CD4-positive, alpha-beta memory T cell (primary cell): ENCODE measurements around the gene AP1M1. TPM values are rescaled to one million over a fixed set of nuclear protein-coding genes. Genes with fewer than 3 reads are reported as not detected.

Source experiments
- CTCF ChIA-PET: fragments of 350-600 bp; sonication (Branson Sonifier 250); formaldehyde crosslinking; loops from one replicate; lab custom pipeline; 2021; ENCODE audit warnings: inconsistent platforms; ENCODE audit not compliant: partially characterized antibody; lab: Charles Lee
- POLR2A ChIA-PET: fragments of 350-600 bp; sonication (Branson Sonifier 250); formaldehyde crosslinking; loops from one replicate; lab custom pipeline; 2021; ENCODE audit not compliant: partially characterized antibody; lab: Charles Lee
- DNase-seq, 5 donors: peaks; one replicate each; pipeline versions ENCODE4 v3.0.0 to v3.0.0-alpha.2; 2020 to 2022; ENCODE audit warnings: mixed read lengths in 1 of 5
- H3K27ac ChIP-seq: one replicate; pipeline ENCODE4 v1.7.0; 2013; ENCODE audit warnings: low read depth, low read length
- H3K27me3 ChIP-seq: 2 replicates; pipeline ENCODE4 v1.7.0; 2013; ENCODE audit warnings: mild to moderate bottlenecking, low read length, moderate library complexity; ENCODE audit not compliant: insufficient read depth
- H3K36me3 ChIP-seq: 2 replicates; pipeline ENCODE4 v1.7.0; 2013; ENCODE audit warnings: mild to moderate bottlenecking, low read length, moderate library complexity; ENCODE audit not compliant: insufficient read depth
- H3K4me1 ChIP-seq: 2 replicates; pipeline ENCODE4 v1.7.0; 2013; ENCODE audit warnings: mild to moderate bottlenecking, low read length, moderate library complexity; ENCODE audit not compliant: insufficient read depth
- H3K4me3 ChIP-seq, 2 donors: one replicate each; pipeline ENCODE4 v1.7.0; 2013; ENCODE audit warnings: low read length in 2 of 2, mild to moderate bottlenecking in 1 of 2
- H3K9me3 ChIP-seq, 2 donors: one replicate each; pipeline ENCODE4 v1.7.0; 2013; ENCODE audit warnings: low read length in 2 of 2, control low read depth in 1 of 2; ENCODE audit not compliant: control insufficient read depth in 1 of 2
- H3K27ac Mint-ChIP-seq, 7 donors: one replicate each; pipeline ENCODE4 v1.8.0; 2020 to 2021; ENCODE audit warnings: mixed read lengths in 7 of 7, mild to moderate bottlenecking in 6 of 7, inconsistent platforms in 3 of 7, moderate library complexity in 3 of 7
- H3K27me3 Mint-ChIP-seq, 2 donors: one replicate each; pipeline ENCODE4 v1.8.0; 2020 to 2021; ENCODE audit warnings: mixed read lengths in 2 of 2
- H3K36me3 Mint-ChIP-seq, 2 donors: one replicate each; pipeline ENCODE4 v1.8.0; 2020 to 2021; ENCODE audit warnings: mixed read lengths in 2 of 2, inconsistent platforms in 1 of 2, mild to moderate bottlenecking in 1 of 2
- H3K4me1 Mint-ChIP-seq, 4 donors: one replicate each; pipeline ENCODE4 v1.8.0; 2020 to 2021; ENCODE audit warnings: mixed read lengths in 4 of 4, mild to moderate bottlenecking in 1 of 4
- H3K4me3 Mint-ChIP-seq, 8 donors: one replicate each; pipeline ENCODE4 v1.8.0; 2020 to 2021; ENCODE audit warnings: mixed read lengths in 8 of 8, mild to moderate bottlenecking in 7 of 8, moderate library complexity in 6 of 8, inconsistent platforms in 3 of 8
- H3K9me3 Mint-ChIP-seq, 8 donors: one replicate each; pipeline ENCODE4 v1.8.0; 2020 to 2021; ENCODE audit warnings: mixed read lengths in 8 of 8, mild to moderate bottlenecking in 5 of 8, inconsistent platforms in 3 of 8, moderate library complexity in 1 of 8
- intact Hi-C: fragments of 100-400 bp; cut with micrococcal nuclease; formaldehyde crosslinking; loops from one replicate; pipeline ENCODE4 v1.15.1; 2023
- polyA plus RNA-seq, 2 donors: library from polyadenylated mRNA; unstranded; fragments of 300-500 nt; fragmentation: Illumina TruSeq; gene quantifications; one replicate each; pipeline ENCODE4 v1.2.3, GENCODE V29; 2021
- total RNA-seq, 2 experiments: library from RNA; stranded (reverse); gene quantifications; one replicate each; pipeline ENCODE4 v1.2.3, GENCODE V29; 2021

The AP1M1 gene
- total and polyA plus RNA-seq, 4 experiments from 2014 or later = 107 to 147 (median 117) TPM

GRCh38 chr19:16232127-16232526, 34.4 kb downstream of the AP1M1 start:
- H3K4me3 ChIP-seq = no peak overlapping the region
- intact Hi-C loops = no loop called here
- Mint-ChIP-seq H3K4me1 (peaks cover 0 to 9% (median 7%) of the 10 kb centered on the region in 4 donors), H3K9me3 (no peaks in the 10 kb centered on the region), H3K4me3 (no peak overlapping the region), H3K27ac (peak overlapping the region in 2 of 7 donors; percentile 19 to 72), H3K27me3 (no peaks in the 10 kb centered on the region), H3K36me3 (peaks cover 39 to 65% of the 10 kb centered on the region in 2 donors)
- no peaks in the 10 kb centered on the region for H3K9me3 ChIP-seq
- no peaks in the 10 kb centered on the region for H3K4me1 ChIP-seq
- peaks cover 47% of the 10 kb centered on the region for H3K36me3 ChIP-seq
- DNase-seq = no peak
- no peaks in the 10 kb centered on the region for H3K27me3 ChIP-seq
- ChIA-PET POLR2A (no interaction called here), CTCF (no interaction called here)
- H3K27ac ChIP-seq = no peak overlapping the region

GRCh38 chr19:16232568-16232967, 34.9 kb downstream of the AP1M1 start:
- H3K4me1 Mint-ChIP-seq = peaks cover 0 to 9% (median 7%) of the 10 kb centered on the region in 4 donors
- intact Hi-C loops = no loop called here
- Histone ChIP-seq H3K9me3 (no peaks in the 10 kb centered on the region), H3K36me3 (peaks cover 43% of the 10 kb centered on the region), H3K4me1 (no peaks in the 10 kb centered on the region), H3K27me3 (no peaks in the 10 kb centered on the region), H3K4me3 (no peak overlapping the region), H3K27ac (no peak overlapping the region)
- peak overlapping the region in 2 of 7 donors; percentile 19 to 80 for H3K27ac Mint-ChIP-seq
- POLR2A ChIA-PET = no interaction called here
- no peaks in the 10 kb centered on the region for H3K27me3 Mint-ChIP-seq
- no peak overlapping the region for H3K4me3 Mint-ChIP-seq
- H3K36me3 Mint-ChIP-seq = peaks cover 39 to 63% of the 10 kb centered on the region in 2 donors
- no peak for DNase-seq
- no peaks in the 10 kb centered on the region for H3K9me3 Mint-ChIP-seq
- CTCF ChIA-PET = interaction anchor here (1.5 kb wide), 1 partner anchor 150 kb away, joined by 4 read pairs; no protein-coding TSS in a partner anchor

GRCh38 chr19:16233081-16233776, 35.5 kb downstream of the AP1M1 start:
- POLR2A ChIA-PET = no interaction called here
- Mint-ChIP-seq H3K9me3 (no peaks in the 10 kb centered on the region), H3K27me3 (no peaks in the 10 kb centered on the region), H3K27ac (peak overlapping the region in 3 of 7 donors; percentile 77 to 90 (median 80)), H3K4me1 (peaks cover 5 to 13% (median 11%) of the 10 kb centered on the region in 4 donors), H3K4me3 (no peak overlapping the region), H3K36me3 (peaks cover 39 to 62% of the 10 kb centered on the region in 2 donors)
- DNase-seq = no peak
- no peak overlapping the region for H3K4me3 ChIP-seq
- H3K36me3 ChIP-seq = peaks cover 36% of the 10 kb centered on the region
- CTCF ChIA-PET = interaction anchor here (1.5 kb wide), 1 partner anchor 149 kb away, joined by 4 read pairs; no protein-coding TSS in a partner anchor
- no peak overlapping the region for H3K27ac ChIP-seq
- H3K4me1 ChIP-seq = peaks cover 6% of the 10 kb centered on the region
- intact Hi-C loops = no loop called here
- no peaks in the 10 kb centered on the region for H3K27me3 ChIP-seq
- H3K9me3 ChIP-seq = no peaks in the 10 kb centered on the region

- H3K27me3 ChIP-seq = no peaks in the 10 kb centered on the region
- peak overlapping the region in 2 of 7 donors; percentile 48 to 53 for H3K27ac Mint-ChIP-seq
- intact Hi-C loops = no loop called here
- H3K9me3 ChIP-seq = no peaks in the 10 kb centered on the region
- peaks cover 11% of the 10 kb centered on the region for H3K4me1 ChIP-seq
- POLR2A ChIA-PET = no interaction called here
- H3K4me1 Mint-ChIP-seq = peaks cover 10 to 19% (median 14%) of the 10 kb centered on the region in 4 donors
- H3K4me3 Mint-ChIP-seq = no peak overlapping the region
- H3K36me3 Mint-ChIP-seq = peaks cover 39 to 57% of the 10 kb centered on the region in 2 donors
- H3K27ac ChIP-seq = no peak overlapping the region
- H3K9me3 Mint-ChIP-seq = no peaks in the 10 kb centered on the region
- H3K27me3 Mint-ChIP-seq = no peaks in the 10 kb centered on the region
- CTCF ChIA-PET = interaction anchor here (1.5 kb wide), 1 partner anchor 149 kb away, joined by 4 read pairs; no protein-coding TSS in a partner anchor
- H3K36me3 ChIP-seq = peaks cover 30% of the 10 kb centered on the region
- DNase-seq = no peak
- H3K4me3 ChIP-seq = no peak overlapping the region
Measured at GRCh38 chr19:16233836-16234551, 36.3 kb downstream of the AP1M1 start.

GRCh38 chr19:16234552-16235445, 37.1 kb downstream of the AP1M1 start:
- peaks cover 22% of the 10 kb centered on the region for H3K36me3 ChIP-seq
- H3K4me3 Mint-ChIP-seq = no peak overlapping the region
- DNase-seq = no peak

GRCh38 chr19:16235811-16236652, 38.3 kb downstream of the AP1M1 start:
- Mint-ChIP-seq H3K27me3 (no peaks in the 10 kb centered on the region), H3K4me3 (no peak overlapping the region), H3K4me1 (peaks cover 10 to 19% (median 17%) of the 10 kb centered on the region in 4 donors), H3K36me3 (peaks cover 28 to 44% of the 10 kb centered on the region in 2 donors), H3K9me3 (no peaks in the 10 kb centered on the region), H3K27ac (peak overlapping the region in 6 of 7 donors; percentile 24 to 81 (median 60))
- ChIA-PET CTCF (interaction anchor here (1.4 kb wide), 1 partner anchor 147 kb away, joined by 4 read pairs; no protein-coding TSS in a partner anchor), POLR2A (no interaction called here)
- peaks cover 11% of the 10 kb centered on the region for H3K4me1 ChIP-seq
- intact Hi-C loops = no loop called here
- no peaks in the 10 kb centered on the region for H3K27me3 ChIP-seq
- H3K27ac ChIP-seq = no peak overlapping the region
- H3K36me3 ChIP-seq = peaks cover 20% of the 10 kb centered on the region
- no peak overlapping the region for H3K4me3 ChIP-seq
- DNase-seq = no peak
- H3K9me3 ChIP-seq = no peaks in the 10 kb centered on the region

More at GRCh38 chr19:16234552-16235445, 37.1 kb downstream of the AP1M1 start:
- Histone ChIP-seq H3K9me3 (no peaks in the 10 kb centered on the region), H3K4me3 (no peak overlapping the region), H3K27me3 (no peaks in the 10 kb centered on the region), H3K4me1 (peaks cover 11% of the 10 kb centered on the region), H3K27ac (no peak overlapping the region)
- H3K4me1 Mint-ChIP-seq = peaks cover 10 to 19% (median 17%) of the 10 kb centered on the region in 4 donors
- peaks cover 34 to 51% of the 10 kb centered on the region in 2 donors for H3K36me3 Mint-ChIP-seq
- peak overlapping the region in 2 of 7 donors; percentile 25 to 46 for H3K27ac Mint-ChIP-seq
- H3K9me3 Mint-ChIP-seq = no peaks in the 10 kb centered on the region
- ChIA-PET POLR2A (no interaction called here), CTCF (no interaction called here)
- intact Hi-C loops = no loop called here
- H3K27me3 Mint-ChIP-seq = no peaks in the 10 kb centered on the region
